GM12873 (cell line): ENCODE results near the gene LRCH1.

Source experiments
- CTCF ChIP-seq: IDR thresholded peaks from 2 replicates; pipeline ENCODE4 v1.5.1; 2012; ENCODE audit warnings: low read depth, mild to moderate bottlenecking, moderate library complexity, low read length, control low read depth; ENCODE audit not compliant: insufficient read depth; ENCODE audit errors: missing control alignments

Gene LRCH1

GRCh38 chr13:46620029-46620428 lies 67.1 kb downstream of the LRCH1 start:
- TF ChIP-seq CTCF: no peak

- TF ChIP-seq CTCF: no peak
Measured at GRCh38 chr13:46620471-46620870, 67.5 kb downstream of the LRCH1 start.

- TF ChIP-seq CTCF: no peak
Measured at GRCh38 chr13:46621133-46621532, 68.2 kb downstream of the LRCH1 start.

- no peak for TF ChIP-seq CTCF
Measured at GRCh38 chr13:46621792-46622629, 69.0 kb downstream of the LRCH1 start.

GRCh38 chr13:46622630-46623256 lies 69.8 kb downstream of the LRCH1 start:
- TF ChIP-seq CTCF: no peak

- no peak for TF ChIP-seq CTCF
Measured at GRCh38 chr13:46624353-46624752, 71.4 kb downstream of the LRCH1 start.

- no peak for TF ChIP-seq CTCF
Measured at GRCh38 chr13:46624821-46625220, 71.9 kb downstream of the LRCH1 start.
